ENCODE data around the gene HM13.
"Not testable (repeated sequence)": the region's sequence is repeated elsewhere in the genome, so short reads cannot be mapped to it uniquely, and the experiment has no call there.

The HM13 gene, protein sequence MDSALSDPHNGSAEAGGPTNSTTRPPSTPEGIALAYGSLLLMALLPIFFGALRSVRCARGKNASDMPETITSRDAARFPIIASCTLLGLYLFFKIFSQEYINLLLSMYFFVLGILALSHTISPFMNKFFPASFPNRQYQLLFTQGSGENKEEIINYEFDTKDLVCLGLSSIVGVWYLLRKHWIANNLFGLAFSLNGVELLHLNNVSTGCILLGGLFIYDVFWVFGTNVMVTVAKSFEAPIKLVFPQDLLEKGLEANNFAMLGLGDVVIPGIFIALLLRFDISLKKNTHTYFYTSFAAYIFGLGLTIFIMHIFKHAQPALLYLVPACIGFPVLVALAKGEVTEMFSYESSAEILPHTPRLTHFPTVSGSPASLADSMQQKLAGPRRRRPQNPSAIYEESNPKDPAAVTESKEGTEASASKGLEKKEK

DNA sequence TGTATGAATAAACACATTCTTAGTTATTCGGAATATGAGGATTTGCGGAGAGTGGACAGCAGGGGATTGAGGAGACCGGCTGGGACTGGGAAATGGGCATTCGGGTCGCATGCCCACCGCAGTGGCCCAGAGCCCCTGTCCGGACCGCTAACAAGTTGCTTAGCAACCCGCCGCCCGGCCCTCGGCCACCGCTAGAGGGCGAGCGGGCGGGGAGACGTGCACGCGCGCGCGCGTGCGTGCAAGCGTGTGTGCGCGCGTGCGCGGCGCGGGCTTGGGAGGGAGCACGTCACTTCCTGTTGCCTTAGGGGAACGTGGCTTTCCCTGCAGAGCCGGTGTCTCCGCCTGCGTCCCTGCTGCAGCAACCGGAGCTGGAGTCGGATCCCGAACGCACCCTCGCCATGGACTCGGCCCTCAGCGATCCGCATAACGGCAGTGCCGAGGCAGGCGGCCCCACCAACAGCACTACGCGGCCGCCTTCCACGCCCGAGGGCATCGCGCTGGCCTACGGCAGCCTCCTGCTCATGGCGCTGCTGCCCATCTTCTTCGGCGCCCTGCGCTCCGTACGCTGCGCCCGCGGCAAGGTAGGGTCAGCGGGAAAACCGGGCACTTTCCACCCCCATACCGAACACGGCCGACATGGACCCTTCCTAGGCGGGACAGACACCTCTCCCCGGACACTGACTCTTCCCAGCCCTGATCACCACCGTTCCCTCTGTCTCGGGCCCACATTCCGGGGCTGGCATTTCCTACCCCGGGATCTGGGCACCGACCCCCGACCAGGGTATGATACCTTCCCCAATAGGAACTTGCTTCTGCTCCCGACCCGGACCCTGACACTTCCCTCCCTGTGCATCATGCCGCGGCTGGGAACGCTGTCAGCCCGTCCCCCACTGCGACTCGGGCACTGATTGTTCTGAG, at the start of gene HM13:
HM13 (plus strand) TSS at position 289 of the 918 bp plus-strand sequence; CDS start at position 399, 110 bp downstream.
- DNase-seq: peak; percentile 97

DNA sequence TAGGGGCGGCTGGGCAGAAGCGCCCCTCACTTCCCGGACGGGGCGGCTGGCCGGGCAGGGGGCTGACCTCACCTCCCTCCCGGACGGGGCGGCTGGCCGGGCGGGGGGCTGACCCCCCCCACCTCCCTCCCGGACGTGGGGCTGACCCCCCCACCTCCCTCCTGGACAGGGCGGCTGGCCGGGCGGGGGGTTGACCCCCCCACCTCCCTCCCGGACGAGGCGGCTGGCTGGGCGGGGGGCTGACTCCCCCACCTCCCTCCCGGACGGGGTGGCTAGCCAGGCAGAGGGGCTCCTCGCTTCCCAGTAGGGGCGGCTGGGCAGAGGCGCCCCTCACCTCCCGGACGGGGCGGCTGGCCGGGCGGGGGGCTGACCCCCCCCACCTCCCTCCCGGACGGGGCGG, 43.3 kb upstream of the HM13 start:
- DNase-seq: not testable (repeated sequence)

DNA sequence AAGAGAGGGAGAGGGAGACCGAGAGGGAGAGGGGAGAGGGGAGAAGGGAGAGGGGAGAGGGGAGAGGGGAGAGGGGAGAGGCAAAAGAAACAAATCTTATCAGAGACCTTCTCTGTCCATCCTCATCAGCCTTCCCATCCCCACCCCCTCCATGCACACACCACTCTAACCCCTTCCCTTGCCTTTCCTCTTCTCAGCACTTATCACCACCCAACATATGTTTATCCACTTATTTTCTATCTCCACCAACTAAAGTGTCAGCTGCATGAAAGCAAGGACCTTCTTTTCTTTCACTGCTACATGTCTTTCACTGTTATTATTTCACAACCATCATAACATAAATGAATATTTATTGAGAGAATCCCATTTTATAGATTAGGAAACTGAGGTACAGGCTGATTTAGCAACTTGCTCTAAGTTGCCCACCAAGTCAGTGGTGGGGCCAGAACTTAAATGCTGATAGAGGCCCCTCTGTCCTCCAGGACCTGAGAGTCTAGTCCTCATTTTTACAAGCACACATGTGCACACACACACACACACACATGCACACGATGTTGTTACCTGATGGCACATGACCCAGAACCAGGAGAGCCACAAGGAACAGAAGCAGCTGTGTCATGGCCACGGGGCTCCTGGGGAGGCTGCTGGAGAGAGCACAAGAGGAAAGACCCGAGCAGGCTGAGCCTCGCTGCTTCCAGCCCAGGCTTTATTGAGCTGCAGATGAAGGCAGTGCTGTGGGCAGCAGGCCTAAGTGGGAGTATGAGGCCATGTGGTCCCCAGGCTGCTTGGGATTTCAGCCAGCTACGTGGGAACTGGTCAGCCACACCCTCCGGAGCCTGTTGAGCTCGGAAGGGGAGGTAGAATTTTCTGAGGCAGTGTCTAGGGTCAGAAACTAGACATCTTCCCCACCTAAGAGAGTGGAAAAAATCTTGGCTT, 41.6 kb upstream of the HM13 start:
- no peak for DNase-seq

DNA sequence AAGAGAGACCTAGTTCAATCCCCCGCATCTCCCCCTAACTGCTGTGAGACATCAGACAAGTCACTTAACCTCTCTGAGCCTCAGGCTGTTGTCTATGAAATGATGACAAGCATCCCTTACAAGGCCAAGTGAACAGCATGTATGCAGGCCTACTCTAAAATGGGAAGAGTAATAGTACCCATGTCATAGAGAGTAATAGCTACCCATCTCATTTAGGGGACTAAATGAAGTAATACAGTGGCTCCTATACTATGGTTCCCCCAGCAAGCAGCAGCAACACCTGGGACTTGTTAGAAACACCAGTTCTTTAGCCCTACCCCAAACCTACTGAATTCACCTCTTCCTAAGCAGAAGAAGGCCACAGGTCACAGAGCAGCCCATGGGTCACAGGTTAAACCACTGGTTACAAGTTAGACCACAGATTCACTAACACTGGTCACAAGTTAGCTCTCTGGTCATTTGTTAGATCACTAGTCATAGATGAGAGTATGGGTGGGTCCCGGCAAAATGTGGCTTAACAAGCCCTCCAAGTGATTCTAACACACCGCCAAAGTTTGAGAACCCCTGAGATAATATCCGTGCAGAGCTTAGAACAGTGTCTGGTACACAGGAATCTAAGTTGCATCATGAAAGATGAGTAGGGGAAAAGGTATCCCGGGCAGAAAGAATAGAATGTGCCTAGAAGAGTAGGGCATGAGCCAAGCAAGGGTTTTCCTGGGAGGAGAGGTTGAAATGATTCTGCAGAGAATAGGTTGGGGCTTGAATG, 40.7 kb upstream of the HM13 start:
- no peak for DNase-seq

DNA sequence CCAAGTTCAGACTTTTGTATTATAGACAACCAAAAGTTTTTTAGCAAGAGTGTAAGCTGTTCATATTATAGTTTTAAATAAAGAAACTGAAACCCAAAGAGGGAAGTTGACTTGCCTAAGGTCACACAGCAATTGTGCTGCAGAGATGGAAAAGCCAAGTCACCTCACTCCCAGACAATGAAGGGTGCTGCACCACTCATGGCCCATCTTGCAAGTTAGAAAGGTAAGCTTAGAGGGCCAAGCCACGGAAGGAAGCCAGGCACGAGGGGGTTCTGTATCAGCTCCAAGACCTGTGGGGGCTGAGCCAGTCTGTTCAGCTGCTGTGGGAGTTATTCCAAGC, 40.2 kb upstream of the HM13 start:
- DNase-seq: peak; percentile 47

DNA sequence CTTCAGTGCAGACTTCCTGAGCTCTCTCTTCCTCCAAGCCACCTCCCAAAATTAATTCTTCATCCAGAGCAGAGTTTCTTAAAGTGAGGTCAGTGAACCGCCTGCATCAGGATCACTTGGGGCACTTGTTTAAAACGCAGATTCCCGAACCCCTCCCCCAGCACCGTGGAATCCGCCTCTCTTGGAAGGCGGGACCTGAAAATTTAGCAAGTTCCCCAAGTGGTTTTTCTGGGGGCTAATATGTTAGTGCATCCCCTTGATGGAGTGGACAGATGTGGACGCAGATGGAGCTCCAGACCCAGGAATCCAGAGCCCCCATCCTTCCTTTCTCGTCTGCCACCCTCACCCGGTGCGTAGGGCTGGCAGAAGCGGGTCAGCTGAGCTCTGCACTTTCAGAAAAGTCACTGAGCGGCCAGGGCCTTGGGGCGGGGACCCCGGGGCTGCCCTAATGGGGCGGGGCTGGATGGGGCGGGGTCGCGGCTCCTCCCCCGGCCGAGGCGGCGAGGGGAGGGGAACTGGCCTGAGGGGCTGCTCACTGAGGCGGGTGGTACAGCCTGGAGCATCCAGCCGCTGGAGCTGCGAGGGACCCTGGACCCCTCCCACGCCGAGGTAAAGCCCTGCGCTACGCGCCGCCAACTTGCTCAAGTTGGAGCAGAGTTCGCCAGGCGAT, 39.3 kb upstream of the HM13 start, which contains the start of the genes DEFB124 and REM1:
DEFB124 (minus strand) TSS at position 370 of the 670 bp plus-strand sequence. CDS start 2,114 bp downstream, outside the sequence.
REM1 (plus strand) TSS at position 531 of the 670 bp plus-strand sequence. CDS start 1,158 bp downstream, outside the sequence.
- peak; percentile 42 for DNase-seq

DNA sequence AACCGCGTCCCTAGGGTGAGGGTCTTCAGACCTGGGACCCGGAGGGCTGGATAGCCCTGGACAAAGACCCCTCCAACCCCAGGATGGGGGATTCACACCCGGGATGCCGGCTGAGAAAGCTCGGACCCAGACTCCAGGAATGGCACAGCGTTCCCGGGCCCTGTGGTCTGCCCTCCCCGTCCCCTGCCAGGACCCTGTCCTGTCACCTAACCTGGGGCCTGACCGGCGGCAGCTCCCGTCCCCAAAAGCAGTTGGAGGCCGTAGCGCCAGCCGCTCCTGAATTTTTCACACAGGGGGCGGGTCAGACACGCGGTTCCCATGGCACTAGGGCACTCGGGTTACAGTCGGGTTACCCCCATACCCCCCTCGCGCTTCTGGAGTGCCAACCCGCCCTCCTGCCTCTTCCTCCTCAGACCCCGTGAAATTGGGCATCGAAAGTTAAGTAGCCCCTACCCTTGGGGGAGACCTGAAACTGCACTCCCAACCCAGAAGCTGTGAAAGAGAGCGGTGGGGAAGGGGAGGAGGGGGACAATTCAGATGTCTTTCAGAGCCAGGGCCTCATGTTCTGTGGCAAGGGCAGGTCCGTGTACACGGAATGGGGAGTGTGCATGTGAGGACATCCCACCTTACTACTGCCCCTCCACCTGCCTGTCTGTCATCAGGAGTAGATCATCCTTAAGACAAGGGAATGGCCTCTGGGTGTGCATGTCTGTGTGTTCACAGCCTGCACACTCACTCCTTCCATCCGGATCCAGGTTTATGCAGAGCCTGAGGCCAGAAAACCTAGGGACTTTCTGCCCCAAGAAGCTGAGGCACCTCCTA, 38.6 kb upstream of the HM13 start:
- DNase-seq: no peak

DNA sequence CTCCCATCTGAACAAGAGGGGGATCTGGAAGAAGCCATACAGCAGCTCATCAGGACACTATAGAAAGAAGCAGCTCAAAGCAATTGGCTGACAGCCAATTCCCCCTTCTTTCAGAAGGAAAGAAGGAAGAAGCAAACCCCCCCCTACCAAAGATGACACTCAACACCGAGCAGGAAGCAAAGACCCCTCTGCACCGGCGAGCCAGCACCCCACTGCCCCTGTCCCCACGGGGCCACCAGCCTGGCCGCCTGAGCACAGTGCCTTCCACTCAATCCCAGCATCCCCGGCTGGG, 38.0 kb upstream of the HM13 start:
- no peak for DNase-seq

DNA sequence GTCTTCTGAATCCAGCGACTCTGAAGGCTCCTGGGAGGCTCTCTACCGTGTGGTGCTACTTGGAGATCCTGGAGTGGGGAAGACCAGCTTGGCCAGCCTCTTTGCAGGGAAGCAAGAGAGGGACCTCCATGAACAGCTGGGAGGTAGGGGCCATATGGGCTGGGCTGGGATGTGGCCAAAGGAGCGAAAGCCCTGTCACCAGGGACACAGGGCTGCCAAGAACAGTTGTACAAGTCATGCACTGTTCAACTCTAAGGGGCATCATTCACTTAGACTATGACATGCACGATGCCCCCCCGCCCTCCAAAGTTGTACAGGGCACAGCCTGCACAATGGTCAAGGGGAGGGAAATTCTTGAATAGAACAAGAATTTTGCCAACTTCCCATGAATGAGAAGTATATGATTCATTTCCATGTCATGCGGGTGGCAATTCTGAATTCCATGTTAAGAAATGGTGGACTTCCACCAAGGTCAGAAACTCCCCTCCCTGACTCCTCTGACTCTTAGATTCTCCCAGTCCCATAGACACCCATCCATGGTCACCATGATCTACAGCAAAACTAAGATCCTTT, 37.5 kb upstream of the HM13 start:
- no peak for DNase-seq

DNA sequence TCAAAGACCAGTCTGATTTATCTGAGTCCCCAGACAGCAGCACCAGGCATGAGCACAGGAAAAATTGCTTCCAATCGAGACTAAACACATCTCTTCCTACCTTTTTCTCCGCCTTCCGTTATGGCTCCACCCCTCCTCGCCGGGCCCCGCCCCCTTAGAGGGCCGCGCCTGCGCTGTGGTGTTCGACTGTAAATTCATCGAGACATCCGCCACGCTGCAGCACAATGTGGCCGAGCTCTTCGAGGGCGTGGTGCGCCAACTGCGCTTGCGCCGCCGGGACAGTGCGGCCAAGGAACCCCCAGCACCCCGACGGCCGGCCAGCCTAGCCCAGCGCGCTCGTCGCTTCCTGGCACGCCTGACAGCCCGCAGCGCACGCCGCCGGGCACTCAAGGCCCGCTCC, 30.2 kb upstream of the HM13 start:
- DNase-seq: no peak

DNA sequence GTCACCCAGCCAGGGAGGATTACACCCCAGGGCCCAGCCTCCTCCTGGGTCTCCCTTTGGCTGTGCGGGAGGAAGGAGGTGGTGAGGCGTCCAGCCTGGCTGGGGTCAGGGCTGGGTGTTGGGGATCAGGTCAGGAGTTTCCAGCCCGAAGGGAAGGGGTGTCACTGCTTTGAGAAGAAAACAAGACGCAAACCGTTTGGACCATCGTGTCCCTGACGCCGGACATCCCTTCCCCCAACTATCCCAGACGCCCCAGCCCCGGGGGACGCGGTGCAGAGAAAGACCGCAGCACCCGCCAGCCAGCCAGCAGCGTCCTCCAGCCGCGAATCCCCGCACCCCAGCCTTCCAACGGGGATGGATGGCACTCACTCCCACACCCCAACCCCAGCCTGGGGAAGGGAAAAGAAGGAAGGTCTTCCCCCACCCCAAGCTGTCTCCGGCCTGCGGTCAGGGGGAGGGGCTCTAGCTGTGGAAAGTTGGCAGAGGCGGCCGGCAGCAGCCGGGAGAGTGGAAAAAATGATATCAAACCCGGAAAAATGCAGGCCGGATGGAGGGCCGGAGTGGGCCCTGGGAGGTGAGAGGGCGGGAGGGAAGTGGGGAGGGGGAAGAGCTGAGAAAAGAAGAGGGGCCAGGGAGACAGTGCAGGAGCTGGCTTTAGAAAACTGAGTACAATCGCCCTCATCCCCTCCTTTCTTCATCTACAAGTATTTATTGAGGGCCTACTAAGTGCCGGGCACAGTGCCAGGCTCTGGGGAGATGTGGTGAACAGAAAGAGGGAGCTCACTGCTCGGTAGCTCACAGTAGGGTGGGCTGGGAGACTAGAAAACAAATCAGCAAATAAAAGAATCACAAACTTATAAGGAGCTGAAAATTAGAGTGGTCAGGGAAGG, 28.5 kb upstream of the HM13 start:
- no peak for DNase-seq

DNA sequence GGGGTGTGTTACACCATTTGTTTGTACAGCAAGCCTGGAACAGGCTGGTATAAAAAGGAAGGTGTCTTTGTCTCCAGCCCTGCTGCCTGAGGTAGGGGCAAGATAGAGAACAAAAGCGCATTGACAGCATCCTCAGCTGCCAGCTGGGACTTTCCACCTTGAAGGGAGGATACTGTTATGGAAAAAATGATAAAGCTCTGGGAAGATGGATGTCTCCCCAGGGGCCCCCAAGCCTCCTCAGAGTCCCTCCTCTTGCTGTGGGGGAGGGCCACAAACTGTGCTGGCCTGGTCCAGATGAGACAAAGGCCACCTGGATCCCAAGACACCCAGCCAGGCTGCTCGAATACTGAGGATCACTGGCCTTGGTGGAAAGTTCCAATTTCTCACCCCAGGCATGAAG, 26.1 kb upstream of the HM13 start:
- DNase-seq: no peak

DNA sequence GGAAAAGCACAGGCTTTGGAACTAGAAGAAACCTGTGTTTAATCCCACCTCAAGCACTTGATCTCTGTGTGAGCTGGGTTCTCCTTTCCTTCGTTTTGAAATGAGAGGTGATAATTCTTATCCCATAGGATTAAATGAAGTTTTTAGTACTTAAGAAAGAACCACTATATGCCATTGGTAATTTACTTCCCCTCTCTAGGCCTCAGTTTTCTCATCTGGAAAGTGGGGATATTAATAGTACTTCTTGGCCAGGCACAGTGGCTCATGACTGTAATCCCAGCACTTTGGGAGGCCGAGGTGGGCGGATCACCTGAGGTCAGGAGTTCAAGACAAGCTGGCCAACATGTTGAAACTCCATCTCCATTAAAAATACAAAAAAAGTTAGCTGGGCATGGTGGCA, 25.1 kb upstream of the HM13 start:
- no peak for DNase-seq

DNA sequence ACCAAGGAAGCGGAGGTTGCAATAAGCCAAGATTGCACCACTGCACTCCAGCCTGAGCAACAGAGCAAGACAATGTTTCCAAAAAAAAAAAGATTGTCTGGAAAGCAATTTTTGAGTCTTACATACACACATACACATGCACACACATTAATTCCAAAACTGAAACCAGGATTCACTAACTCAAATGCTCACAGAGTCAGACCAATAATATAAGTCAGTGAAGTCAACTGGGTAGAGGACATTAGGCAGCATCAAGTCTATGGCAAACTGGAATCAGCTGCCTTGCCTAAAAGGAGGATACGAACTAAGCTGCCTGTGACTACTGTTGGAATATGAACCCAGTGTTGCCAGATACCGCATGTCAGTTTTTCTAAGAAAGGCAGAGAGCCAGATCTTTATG, 23.5 kb upstream of the HM13 start:
- DNase-seq: no peak

DNA sequence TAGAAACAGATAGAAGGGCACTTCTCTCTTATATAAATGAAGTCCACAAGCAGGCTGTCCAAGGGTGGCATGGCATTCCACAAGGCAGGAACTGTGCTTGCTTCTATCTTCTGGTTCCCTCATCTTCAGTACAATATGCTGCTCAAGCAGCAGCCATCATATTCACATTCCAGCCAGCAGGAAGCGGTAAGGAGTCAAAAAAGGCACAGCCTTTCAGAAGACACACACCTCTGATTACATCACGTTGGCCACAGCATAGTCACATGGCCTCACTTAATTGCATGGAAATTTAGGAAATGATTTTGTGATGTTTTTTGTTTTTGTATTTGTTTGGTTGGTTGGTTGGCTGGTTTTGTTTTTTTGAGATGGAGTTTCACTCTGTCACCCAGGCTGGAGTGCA, 20.1 kb upstream of the HM13 start:
- peak; percentile 60 for DNase-seq

DNA sequence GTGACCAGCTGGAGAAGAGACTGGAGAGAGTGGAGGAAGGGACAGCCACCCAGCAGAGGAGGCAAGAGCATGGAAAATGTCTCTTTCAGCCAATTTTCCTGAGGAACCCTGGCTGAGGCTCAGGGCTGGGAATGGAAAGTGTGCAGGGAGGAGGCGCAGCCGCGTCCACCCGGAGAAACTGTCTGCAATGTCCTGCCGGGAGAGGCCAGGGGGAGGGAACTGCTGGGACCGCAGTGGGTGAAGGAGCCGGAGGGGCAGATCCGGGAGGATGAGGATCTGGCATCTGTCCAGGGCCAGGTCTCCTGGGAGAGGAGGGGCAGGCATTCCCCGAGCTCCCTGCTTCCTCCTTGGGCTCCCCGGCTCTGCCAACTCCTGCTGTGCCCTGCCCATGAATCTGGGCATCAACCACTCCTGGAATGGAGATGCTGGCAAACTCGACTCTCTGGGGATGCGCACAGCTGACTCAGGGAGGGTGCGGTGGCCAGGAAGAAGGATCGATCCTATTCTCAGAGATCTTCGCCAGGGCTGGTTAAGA, 17.4 kb upstream of the HM13 start:
- no peak for DNase-seq

DNA sequence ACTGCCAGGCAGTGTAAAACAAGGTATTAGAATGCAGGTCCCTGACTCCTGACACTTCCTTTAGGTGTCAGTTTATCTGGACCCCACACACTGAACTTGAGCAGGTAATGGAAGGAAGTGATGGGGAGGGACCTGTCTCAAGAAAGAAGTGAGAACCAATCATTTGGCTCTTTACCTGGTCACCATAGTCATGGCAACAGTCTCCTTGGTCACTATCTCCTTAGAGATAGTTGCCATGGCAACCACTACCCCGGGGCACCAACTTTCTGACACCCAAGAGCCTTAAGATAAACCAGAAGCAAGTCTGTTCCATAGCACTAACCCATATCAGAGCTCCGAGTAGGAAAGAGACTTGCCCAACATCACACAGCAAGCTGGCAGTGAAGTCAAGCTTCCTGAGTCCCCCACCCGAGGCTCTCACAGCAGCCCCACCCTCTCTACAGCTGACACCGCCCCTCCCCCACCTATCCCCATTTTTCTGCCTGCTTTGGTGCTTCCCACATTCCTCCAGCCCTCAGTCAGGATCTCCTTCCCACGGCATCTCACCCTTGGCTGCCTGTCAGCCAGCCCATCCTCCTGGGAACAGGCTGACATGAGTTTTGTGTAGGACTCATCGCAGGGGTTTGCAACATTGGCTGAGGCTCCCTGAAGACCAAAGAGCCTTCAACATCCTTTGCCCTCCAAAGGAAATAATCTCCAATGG, 16.3 kb upstream of the HM13 start:
- no peak for DNase-seq

DNA sequence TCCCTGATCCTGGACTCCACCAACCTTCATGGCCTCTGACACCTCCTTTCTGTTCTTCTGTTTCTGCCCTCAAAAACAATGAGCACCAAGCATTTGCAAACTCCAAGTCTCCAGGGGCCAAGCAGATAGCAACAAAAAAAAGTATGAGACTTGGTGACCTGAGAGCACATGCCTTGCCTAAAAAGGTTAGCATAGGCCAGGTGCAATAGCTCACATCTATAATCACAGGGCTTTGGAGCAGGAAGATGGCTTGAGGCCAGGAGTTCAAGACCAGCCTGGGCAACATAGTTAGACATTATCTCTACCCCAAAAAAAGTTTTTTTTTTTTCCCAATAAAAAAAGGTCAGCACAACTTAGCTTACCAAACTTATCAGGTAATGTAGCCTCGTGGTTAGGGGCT, 13.7 kb upstream of the HM13 start:
- no peak for DNase-seq

Measured in RPMI8226 (cell line).